GM23248 (cell line): ENCODE data around the gene EI24.

Source experiments
- EZH2 ChIP-seq: fragments of 200-600 bp; sonication (generic); IDR thresholded peaks from 2 replicates; pipeline ENCODE4 v1.6.1; 2018; ENCODE audit warnings: antibody characterized with exemption, mild to moderate bottlenecking; ENCODE audit not compliant: insufficient read depth, poor library complexity, severe bottlenecking
- EZH2phosphoT487 ChIP-seq: fragments of 200-600 bp; sonication (generic); IDR thresholded peaks from 2 replicates; pipeline ENCODE4 v1.6.1; 2018; ENCODE audit warnings: antibody characterized with exemption, moderate library complexity, mild to moderate bottlenecking, low read depth; ENCODE audit not compliant: insufficient read depth

DNA sequence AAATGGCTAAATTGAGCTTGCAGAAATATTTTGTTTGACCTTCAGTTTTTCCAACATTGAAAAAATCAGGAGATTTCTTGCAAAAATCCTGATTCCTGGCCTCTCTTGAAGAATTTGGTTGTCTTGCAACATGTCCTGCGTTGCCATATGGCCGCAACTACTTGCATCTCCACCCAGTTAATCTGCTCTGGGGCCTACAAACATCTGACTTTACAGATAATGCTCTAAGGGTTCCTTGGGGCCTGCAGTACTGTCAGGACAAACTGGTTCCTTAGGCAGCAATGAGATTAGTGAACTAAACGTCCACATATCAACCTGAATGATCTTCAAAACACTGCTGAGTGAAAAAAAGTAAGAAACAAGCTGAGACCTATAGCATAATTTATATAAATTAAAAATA is 36.6 kb upstream of the EI24 start:
- TF ChIP-seq EZH2, result no peak
- TF ChIP-seq EZH2phosphoT487, result no peak
